Stimulated activated CD4-positive, alpha-beta T cell treated with anti-CD3 and anti-CD28 coated beads, Interleukin-12 subunit alpha, Interleukin-12 subunit beta, amount 100 ng/mL, for 4 hours (primary cell): ENCODE data around the gene KLHL3.

Experiments used
- DNase-seq: peaks from one replicate; pipeline ENCODE4 v3.0.0-alpha.2; 2020

KLHL3 gene

GRCh38 chr5:137606401-137606800 lies 129.5 kb downstream of the KLHL3 start:
- no peak for DNase-seq

DNA sequence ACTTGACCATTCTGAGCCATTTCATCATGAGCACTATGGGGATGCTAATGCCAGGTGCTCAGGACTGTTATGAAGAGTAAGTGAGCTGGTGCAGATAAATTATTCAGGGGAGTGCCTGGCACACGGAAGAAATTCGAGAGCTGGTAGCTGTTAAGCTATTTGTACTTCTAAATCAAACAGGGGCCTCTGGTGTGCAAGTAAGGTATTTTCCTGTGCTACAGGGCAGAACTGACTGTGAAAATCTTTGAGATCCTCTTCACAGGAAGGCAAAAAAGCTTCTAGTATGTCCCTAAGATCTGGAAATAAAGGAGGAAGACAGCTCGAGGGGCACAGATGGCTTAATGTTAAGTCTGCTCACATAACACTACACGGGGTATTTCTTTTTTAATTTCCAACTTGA lies 130.5 kb downstream of the KLHL3 start:
- DNase-seq: no peak

- DNase-seq: no peak
Observed at GRCh38 chr5:137604348-137605095, 131.4 kb downstream of the KLHL3 start.

- no peak for DNase-seq
Observed at GRCh38 chr5:137603891-137604290, 132.0 kb downstream of the KLHL3 start.

DNA sequence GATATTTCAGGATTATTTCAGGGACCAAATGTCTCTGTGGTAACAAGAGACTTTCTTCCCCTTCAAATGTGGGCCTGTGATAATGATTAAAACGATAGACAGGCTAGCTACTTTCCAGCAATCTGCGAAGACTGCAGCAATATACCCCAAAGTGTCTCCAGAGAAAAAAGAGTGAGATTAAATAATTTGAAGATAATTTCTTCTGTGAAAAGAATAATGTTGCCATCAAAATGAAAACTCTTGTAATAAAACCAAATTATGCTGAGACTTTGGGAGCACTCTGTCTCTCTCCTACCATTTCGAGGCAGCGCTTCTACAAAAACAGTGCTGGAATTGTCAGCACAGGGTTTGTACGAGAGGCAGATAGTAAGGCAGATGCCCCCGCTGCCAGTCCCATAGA lies 132.5 kb downstream of the KLHL3 start:
- DNase-seq: no peak

DNA sequence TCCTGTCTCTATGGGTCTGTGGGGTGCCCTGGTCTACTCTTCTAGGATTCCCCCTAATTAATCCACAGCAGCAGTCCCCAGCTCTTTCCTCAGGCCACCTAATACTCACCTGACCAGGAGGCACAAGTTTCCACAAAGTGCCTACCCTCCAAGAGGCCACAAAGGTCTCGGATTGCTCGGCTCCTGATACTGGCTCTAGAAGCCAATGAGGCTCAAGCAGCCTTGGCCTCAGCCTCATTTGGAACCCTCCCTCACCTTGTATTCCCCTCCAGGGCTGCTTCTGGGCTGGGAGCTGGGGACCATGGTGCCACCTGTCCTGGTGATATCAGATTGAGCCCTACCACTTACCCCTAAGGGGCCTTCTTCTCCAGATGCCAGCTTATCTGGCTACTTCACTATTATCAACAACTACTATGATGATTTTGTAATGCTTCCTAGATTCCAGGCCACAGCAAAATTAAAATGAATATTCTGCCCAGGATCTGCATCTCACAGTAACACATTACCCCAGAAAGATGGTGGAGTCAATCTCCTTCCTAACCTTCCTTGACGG lies 133.1 kb downstream of the KLHL3 start:
- DNase-seq: no peak

DNA sequence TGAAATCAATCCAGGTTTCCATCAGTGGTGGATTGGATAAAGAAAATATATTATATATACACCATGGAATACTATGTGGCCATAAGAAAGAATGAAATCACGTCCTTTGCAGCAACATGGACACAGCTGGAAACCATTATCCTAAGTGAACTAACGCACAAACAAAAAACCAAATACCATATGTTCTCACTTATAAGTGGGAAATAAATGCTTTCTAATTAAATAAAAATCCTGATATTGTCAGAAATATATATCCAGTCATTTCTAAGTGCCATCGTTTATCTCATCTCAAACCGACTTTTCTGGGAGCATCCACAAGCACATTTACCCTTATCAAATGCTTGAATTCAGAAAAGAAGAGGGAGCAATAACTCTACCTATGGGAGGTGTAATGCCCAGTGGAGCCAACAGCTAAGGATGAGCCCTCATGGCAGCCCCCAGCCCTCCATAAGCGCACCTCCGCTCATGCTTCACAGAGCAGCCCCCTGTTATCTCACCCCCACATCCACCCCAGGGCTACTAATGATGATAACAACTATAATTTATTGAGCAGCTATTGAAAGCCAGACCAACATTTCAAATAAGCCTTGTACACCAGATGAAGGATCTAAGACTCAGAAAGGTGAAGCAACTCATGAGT lies 135.0 kb downstream of the KLHL3 start:
- no peak for DNase-seq

DNA sequence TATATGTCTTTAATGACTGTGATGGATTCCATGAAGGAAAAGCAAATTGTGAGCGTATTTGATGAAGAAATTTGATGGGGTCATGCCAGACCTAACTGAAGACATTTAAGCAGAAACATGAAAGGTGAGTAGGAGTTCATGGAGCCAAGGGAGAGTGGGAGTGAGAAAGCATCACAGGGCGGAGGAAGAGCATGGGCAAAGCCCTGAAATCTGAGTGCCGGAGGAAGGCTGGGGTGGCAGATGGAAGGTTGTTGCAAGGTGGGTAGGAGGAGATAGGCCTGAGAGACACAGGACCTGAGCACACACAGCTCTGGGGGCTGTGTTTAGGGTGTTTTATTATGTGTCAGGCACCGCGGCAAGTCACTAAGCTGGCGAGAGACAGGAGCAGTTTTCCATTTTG lies 136.4 kb downstream of the KLHL3 start:
- no peak for DNase-seq

GRCh38 chr5:137598399-137598798 lies 137.5 kb downstream of the KLHL3 start:
- no peak for DNase-seq

GRCh38 chr5:137596941-137597340 lies 138.9 kb downstream of the KLHL3 start:
- no peak for DNase-seq

DNA sequence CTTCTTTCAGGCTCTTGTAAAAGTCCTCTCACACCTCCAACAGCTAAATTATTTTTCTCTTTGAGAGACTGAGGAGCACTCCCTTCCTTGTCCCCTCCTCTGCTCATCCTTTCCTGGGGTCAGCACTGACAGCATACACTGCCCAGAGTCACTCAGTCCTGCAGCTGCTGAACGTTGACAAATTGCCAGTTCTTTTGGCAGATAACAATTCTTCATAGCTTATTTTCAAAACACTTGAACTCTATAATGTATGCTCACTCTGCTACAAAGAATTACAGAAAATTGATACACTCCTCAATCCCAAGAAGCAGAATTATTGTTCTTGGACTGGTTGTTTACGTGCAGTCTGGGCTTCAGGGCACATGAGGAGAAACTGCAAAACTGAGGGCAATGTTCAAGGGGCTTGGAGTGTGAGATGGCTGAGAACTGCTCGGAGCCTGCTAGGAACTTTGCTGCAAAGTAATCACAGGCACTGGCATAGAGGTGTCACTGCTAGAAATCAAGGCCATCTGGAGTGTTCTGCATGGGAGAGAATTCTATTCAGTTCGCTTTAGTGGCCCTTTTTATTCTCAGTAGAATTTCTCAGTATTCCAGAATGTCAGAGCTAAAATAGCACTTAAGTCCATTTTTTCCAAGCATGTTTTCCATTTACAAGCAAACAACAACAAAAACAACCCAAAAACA lies 140.4 kb downstream of the KLHL3 start:
- no peak for DNase-seq

GRCh38 chr5:137594717-137595116 lies 141.2 kb downstream of the KLHL3 start:
- no peak for DNase-seq

DNA sequence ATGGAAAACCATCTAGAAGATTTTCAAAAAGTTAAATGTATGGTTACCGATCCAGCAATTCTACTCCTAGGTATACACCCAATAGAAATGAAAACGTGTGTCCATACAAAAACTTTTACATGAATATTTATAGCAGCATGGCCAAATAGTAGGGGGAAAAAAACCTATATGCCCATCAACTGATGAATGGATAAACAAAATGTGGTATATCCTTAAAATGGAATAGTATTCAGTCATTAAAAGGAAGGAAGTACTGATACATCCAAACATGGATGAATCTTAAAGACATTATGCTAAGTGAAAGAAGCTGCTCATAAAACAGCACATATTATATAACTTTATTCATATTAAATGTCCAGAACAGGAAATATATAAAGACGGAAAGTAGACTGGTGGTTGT lies 143.6 kb downstream of the KLHL3 start:
- DNase-seq: no peak

GRCh38 chr5:137589185-137589584 lies 146.7 kb downstream of the KLHL3 start:
- DNase-seq: no peak

GRCh38 chr5:137587919-137588318 lies 148.0 kb downstream of the KLHL3 start:
- no peak for DNase-seq

GRCh38 chr5:137584262-137584661 lies 151.6 kb downstream of the KLHL3 start:
- no peak for DNase-seq

GRCh38 chr5:137583129-137583528 lies 152.8 kb downstream of the KLHL3 start:
- no peak for DNase-seq

DNA sequence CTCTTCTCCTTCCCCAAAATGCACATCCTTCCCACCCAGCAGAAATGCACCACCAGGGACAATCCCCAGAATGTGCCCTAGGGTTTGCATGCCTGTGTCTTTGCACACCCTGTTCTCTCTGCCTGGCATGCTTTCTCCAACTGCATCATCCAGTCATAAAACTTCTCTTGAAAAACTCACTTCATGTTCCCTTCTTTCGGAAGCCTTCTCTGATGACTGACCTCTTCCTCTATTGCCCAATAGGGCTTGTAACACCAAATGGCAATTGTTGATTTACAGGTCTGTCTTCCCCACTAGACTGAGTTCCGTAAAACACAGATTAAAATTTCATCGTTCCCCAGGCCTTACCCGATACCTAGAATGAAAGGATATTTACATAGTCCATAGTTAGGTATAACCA lies 153.7 kb downstream of the KLHL3 start:
- no peak for DNase-seq

GRCh38 chr5:137581776-137582175 lies 154.1 kb downstream of the KLHL3 start:
- DNase-seq: no peak

GRCh38 chr5:137580030-137580429 lies 155.9 kb downstream of the KLHL3 start:
- no peak for DNase-seq

GRCh38 chr5:137575847-137576246 lies 160.0 kb downstream of the KLHL3 start:
- DNase-seq: no peak

GRCh38 chr5:137575211-137575610 lies 160.7 kb downstream of the KLHL3 start:
- no peak for DNase-seq

GRCh38 chr5:137573376-137573775 lies 162.5 kb downstream of the KLHL3 start:
- DNase-seq: no peak
